CD4-positive, alpha-beta T cell treated with Interleukin-10 for 1 hour (primary cell): ENCODE results near the gene AUH.
"Not testable (repeated sequence)": the region's sequence is repeated elsewhere in the genome, so short reads cannot be mapped to it uniquely, and the experiment has no call there.

Source experiments
- DNase-seq: peaks from one replicate; pipeline ENCODE4 v3.0.0-alpha.2; 2020

The AUH gene

DNA sequence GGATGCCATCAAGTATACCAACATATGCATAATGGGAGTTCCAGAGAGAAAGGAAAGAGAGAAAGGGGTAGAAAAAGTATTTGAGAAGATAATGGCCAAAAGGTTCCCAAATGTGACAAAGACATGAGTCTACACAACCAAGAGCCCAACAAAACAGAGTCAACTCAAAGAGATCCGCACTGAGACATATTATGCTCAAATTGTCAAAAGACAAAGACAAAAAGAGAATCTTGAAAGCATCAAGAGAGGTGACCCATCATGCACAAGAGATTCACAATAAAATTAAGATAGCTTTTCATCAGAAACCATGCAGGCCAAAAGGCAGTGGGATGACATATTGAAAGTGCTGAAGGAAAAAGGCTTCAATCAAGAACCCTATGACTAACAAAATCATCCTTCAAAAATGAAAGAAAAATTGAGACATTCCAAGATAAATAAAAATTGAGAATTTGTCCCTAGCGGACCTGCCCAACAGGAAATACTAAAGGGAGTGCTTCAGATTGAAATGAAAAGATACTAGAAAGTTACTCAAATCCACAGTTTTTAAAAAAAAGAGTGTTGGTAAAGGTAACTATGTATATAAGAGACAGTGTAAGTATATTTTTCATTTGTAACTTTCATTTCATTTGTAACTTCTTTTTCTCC, 160.9 kb downstream of the AUH start:
- no peak for DNase-seq

DNA sequence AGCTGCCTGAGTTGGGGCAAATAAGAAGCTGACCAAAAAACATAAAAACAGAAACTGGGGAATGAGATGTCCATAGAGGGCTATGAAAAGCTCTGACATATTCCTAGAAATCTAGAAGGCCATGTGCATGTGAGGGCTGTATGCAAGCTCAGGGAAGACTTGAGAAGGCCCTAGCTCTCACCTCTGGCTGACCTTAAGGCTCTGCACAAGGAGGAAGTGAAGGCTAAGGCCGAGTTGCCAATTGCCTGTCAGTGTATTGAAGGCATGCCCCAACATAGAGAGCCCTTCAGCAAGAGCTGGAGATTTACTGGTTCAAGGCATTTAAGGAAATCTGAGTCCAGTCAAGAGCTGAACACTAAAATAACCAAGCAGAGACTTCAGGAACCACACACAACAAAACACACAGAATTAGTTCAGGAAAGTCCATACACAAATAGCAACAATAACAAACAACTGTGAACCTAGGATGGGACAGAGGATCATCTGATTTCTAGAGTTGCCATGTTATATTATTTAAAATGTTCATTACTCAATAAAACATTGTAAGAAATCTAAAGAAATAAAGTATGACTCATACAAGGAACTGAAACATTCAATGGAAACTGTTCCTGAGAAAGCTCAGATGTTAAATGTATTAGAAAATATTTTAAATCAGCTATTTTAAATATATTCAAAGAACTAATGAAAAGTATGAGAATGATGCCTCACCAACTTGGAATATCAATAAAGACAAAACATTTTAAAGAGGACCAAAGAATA, 161.8 kb downstream of the AUH start:
- no peak for DNase-seq

DNA sequence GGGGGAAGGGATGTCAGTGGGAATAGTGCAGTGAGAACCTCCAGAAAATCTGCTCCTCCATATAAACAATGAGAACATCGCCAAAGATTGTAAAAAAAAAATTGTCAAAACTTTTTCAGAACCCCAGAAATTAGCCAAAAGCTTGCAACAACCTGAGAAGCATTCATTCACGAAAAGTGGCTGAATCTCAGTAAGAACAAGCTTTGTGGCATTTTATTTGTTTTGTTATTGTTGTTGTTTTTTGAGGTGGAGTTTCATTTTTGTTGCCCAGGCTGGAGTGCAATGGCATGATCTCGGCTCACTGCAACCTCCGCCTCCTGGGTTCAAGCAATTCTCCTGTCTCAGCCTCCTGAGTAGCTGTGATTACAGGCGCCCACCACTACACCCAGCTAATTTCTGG, 162.8 kb downstream of the AUH start:
- DNase-seq = not testable (repeated sequence)

DNA sequence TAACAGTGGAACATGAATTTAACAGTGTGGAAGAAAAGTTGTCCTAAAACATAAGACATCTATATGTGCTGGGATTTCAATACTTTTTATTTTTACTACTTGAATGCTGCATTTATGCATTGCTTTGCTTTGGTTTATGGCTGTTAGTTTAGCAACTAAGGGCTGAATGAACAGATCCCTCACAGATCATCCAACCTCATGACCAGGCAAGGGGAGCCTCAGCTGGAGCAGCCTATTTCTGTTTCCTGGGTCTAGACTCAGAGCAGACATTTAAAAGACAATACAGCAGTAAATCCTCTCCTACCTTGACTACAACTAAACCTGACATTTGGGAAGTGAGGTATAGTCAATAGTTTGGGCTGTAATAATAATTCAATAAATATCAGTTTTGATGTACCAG, 163.3 kb downstream of the AUH start:
- no peak for DNase-seq

DNA sequence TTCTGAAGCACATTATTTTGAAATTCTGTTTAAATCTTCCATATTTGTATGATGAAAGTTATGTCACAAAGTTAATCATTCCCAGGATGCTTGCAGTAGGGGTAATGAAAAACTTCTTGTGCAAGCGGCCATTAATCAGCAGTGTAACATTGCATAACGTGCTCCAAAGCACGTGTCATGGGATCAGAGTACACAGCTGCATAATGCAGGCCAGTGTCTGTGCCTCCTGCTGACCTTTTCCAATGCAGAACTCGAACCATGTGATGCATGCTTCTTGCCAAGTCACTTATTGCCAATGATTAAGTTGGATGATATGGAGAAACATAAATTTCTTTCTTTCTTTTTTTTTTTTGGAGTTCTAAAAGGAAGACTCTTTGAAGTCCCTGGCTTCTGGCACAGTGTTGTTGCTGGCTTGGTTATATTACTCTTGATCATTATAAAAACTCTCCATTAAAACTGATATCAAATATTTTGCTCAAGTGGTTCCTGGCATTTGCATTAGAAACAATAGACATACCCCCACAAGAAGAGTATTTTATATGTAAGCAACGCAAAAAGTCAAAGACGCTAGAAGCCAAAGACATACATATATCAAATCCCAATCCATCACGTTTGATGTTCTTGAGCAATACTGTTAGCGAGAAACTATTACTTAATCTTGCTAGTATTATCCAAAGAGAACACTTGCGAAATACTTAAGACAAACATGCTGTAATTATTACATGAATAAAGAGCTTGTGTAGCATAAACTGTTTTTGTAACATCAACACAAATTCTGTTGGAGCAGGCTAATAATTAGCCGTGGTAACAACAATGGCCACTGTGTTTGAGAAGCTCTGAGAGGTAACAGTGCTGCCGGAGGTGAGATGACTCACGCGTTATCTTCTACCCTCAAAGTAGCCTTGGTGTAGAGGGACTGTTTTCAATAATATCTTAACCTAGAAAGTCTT, 164.2 kb downstream of the AUH start:
- no peak for DNase-seq

DNA sequence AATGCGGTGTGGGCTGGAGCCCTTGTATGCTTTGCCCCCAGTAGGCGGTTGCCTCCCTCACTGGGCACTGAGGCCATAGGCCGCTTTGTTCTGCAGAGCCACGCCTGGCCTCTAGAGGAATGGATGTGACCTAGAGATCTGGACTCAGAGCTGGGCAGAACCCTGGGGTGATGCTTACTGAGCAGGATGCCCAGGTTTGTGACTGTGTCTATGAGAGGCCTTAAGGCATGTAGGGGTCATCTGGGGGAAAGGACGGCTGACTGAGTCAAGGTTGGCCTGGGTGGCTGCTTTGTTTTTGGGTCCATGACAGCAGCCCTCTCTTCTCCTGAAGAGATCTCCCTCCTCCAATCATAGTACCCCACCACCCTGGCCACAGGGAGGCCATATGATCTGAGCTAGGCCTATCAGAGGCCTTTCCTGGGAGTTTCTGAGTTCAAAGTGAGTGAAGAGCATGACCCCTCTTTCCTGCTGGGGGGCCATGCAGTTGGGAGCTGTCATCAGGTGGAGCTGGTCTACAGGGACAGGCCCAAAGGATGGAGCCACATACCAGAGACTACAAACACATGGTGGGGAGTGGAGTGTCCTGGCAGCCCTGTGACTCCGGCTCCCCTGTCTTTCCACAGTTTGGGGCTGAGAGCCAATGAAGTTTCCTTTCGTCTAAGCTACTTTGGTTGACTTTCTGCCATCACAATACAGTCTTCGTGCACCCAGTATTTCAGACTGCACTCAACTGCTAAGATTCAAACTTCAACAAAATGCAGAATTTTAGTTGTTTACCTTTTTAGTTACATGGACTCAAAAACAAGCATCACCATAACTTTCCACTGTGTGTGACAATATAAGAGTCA, 165.4 kb downstream of the AUH start:
- no peak for DNase-seq

DNA sequence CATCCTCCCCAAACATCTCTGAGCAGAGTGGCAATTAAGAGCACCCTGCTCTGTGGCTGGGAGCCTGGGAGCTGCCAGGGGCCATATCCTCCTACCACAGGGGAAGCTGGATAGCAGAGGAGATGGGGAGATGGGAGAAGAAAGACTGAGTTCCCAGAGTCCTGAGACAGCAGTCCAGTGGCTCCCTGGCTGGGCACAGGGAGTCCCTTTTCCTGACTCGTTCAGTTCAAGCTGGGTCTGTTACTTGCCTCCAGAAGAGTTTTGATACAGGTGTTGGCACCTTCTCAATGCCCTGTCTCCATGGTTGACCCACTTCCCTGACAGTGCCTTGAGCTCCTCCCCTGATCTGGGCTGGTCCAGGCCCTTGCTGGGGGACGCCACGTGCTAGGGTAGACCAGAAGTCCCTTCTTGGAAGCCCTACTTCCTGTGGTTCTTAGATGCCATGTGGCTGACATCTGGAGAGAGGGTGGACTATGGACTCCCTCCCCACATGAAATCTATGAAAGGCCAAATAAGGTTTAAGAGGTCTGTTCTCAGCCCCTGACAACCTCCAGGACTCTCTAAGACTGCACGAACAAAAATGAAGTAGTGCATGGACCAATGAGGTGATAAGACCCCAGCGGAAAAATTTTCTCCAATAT, 166.2 kb downstream of the AUH start:
- DNase-seq = no peak

DNA sequence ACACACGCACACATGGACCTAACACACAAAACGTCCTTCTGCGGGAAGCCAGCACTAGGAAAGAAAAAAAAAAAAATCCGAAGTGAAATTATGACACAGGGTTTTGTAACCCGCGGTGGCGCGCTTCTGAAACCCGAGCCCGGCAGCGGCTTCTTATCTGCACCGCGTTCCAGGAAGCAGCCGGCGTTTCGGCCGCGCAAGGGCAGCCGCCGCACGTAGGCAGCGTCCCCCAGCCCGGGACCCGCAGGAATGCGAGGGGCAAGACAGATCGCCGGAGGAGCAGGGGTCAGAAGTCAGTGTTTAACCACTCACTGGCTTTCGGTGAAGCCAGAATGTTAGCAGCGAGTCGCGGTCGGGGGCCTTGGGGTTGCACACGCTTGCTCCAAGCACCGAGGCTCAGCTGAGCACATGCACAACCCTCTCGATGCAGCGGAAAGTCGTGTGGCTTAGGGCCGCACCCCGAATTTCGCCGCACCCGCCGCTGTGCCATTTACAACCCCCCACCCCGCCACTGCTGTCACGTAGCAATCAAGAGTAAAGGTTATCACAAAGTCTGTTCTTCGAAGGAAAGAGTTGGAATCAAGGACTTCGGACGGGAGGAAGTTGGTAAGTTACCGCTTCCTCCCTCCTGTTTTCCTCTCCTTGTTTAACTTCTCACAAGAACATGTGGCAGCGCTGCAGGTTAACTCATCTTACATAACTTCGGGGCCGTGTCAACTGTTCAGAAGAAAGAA, 167.9 kb downstream of the AUH start:
- peak; percentile 55 for DNase-seq

DNA sequence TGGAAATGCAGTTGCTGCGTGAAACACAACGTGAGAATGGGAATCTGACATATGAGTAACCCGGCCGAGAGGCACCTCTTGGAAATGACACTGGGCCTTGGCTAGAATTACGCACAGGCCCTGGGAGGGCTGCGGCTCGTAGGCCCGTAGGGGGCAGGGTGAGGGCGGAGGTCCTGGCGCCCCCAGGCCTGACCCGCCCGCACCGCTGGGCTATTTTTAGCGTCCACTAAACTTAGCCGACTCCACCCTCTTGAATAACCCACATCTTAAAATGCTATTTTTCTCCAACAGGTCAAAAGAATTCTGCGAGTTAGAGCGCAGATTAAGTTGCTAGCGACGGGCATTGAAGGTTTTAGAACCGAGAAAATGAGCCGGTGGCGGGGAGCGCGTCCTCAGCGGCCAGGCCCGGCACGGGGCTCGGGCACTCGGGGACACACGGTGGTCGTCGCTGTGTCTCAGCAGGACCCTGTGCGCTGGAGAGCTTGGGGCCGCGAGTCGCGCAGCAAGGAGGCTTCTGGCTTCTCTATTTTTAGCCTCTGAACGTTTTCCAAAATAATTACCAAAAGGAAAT, 168.5 kb downstream of the AUH start:
- DNase-seq = peak; percentile 55

DNA sequence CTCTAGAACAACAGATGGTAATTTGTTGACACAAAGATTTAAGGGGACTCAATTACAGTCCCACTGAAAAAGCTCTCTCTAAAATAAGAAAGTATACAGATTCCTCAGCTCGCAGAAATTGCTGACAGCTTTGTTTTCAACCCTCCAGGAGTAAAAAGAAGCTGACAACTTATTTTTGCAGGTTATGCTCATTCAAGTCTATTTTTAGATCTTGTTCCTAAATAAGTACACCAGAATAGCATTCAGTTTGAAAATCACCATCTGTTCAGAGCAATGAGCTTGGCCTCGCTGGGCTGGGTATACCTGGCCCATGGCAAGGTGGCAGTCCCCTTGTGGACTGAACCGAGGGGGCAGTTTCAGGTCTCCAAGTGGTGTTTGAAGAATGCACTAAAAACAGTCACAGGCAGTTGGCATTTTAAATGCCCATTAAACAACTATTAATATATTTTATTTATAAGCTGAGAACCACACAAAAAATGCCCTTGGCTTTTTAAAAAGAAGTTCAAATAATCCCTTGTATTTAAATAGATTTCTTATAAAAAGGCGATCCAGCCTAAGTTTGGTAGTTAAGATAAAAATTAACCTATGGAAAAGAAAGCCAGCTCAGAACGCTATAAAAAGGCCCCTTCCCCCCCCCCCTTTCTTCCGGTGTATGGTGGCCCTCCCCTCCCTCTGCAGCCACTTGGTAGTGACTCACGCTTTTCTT, 169.2 kb downstream of the AUH start:
- no peak for DNase-seq

DNA sequence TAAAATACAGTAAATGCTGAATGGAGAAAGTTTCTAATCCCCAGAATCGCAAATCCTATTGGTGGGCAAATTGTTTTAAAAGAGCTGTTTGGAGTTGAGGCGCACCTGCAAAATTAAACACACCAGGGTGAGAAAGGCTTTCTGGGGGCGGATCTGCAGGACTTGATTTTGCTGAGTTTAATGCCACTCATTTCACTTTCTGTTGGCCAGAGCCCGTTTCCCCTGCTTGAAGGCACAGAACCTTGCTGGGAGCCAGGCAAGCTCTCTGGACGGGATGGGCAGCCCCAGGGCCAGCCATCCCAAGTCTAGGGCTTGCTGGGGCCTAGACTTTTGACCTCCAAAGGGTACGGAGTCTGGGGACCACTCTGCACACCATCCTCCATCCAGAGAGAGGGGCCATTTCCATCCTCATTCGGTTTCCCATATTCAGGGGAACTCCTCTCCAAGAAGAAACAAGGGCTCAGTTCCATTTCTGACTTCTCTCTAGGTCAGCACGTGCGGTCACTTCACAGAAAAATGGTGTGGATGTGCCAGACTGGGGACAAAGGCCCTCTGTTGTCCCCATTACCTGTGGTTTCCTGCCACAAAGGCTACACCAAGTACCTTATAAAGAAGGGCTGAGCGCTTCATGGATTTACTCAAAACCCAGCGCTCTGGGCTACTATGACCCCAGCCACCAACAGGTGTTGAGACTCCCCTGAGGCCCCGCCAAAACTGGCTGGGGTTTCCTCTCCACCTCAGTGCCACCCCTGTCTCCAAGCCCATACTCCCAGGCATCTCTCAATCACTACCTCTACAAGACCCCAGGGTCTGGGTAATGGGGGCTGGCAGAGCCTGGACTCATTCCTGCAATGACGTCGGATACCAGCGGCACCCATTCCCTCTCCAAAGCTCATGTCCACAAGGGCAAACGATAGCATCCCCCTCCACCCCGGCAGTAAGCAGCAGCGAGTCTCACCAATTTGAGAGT, 170.0 kb downstream of the AUH start:
- no peak for DNase-seq

DNA sequence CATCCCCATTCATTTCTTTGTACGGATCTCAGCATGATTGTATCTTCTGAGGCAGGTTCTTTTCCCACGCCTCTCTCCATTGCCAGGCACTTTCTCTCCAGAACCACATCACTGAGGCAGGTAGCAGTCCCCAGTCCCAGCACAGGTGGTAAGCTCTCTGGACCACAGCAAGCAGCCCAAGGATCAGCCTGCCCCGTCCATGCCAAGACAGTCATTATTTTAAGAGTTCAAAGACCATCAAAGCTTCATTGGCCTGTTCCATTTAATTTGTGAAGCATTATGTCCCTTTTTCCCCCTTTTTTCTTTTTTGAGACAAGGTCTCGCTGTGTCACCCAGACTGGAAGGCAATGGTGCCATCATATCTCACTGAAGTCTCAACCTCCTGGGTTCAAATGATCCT, 171.7 kb downstream of the AUH start:
- DNase-seq = no peak

DNA sequence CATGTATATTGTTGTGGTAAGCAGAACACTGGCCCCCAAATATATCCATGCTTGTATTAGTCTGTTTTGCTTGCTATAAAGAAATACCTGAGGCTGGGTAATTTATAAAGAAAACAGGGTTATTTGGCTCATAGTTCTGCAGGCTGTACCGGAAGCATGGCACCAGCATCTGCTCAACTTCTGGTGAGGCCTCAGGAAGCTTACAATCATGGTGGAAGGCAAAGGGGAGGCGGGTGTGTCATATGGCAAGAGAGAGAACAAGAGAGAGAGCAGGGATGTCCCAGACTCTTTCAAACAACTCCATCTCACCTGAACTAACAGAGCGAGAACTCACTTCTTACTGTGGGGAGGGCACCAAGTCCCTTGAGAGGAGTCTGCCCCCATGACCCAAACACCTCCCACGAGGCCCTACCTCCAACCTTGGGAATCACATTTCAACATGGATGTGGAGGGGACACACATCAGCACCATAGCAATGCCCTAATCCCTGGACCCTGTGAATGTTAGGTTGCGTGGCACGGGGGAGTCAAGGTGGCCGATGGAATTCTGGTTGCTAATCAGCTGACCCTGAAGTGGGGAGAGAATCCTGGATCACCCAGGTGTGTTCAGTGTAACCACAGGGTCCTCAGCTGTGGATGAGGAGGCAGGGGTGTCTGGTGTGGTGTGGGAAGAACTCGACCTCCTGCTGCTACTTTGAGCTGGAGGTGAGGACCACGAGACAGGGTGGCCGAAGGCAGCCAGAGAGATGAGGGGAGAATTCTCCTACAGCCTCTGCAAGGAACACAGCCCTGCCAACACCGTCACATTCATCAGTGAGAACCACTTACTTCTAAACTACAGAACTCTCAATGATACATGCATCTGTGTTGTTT, 172.8 kb downstream of the AUH start:
- no peak for DNase-seq

DNA sequence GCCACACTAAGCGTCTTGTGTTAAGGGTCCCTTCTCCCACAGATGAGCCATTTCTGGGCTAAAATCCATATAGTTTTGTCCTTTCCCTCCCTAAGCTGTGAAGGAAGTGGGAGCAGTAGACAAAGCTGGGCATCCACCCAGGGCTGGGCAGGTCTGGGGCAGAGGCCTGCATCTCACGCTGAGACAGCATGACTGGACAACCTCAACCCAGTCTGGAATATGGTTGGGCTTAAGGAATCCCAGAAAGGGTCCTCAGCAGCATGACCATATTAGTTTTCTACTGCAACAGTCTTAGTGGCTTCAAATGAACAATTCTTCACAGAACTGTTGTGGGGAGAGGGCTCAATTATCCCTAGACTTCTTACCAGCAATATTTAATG, 173.8 kb downstream of the AUH start:
- DNase-seq = no peak

DNA sequence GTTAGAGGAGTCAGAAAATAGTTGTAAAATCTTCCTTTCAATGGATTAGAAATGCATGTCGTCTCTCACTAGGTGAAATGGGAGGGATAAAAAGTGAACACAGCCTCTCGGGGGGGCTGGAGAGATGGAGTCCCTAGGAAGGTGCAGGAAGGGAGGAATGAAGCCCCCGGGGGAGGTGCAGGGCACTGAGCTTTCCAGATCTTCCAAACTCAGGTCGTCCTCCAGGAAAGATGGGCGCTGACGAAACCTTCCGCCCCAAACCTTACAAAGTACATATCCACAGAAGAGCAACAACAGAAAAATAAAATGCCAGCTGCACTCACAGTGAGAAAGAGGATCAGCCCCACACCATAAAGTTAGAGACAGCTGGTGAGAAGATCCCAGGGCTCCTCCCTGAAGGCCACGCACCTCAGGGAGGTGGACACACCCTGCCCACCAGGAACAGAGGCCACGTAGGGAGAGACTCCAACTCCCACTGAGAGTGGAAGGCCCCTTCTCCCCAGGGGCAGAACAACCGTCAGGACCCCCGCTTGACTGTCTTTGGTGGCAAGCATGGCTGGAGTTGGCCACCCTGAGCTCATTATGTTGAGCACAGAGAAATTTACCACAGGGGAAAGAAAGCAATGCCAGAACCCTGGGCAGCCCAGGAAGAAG, 174.3 kb downstream of the AUH start:
- no peak for DNase-seq

DNA sequence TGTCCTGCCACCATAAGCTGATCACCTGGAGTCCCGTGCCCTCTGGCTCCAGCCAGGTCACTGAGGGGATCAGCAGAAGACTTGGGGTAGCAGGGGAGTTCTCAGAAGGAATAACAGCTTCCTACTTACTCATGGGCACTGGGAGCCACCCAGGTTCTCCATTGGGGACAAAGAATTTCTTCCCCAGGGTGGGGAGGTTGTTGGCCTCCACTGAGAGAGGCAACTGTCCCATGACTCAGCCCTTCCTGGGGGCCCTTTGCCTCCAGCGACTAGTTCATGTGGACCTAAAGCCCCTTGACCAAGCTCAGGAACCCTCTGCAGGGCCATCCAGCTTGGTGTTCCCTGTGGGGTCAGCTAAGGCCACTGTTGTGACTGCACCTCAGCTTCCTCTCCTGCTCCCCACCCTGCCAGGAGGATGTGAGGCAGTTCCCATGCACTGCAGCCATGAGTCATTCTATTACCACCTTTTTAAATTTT, 175.0 kb downstream of the AUH start:
- no peak for DNase-seq

DNA sequence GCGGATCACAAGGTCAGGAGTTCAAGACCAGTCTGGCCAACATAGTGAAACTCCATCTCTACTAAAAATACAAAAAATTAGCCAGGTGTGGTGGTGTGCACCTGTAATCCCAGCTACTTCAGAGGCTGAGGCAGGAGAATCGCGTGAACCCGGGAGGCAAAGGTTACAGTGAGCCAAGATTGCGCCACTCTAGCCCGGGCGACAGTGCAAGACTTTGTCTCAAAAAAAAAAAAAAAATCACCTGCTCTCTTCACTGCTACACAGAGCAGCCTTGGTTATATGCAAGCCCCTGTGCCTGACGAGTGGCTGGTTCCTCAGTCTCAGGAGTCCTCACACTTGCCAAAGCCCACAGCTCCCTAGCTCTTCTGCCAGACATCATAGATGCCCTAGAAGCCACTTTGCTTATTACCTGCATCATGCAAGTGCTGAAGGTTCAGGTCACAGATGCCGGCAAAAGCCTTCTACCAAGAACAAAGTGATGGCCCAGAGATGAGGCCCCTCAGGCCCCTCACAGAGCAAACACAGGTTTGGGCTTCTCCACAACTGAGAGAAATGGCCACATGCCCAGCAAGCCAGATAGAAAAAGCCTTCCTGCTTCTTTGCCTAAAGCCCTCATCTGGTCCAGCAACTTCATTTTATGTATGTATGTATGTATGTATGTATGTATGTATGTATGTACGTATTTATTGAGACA, 176.4 kb downstream of the AUH start:
- no peak for DNase-seq
